Measurements from ENCODE around the gene GULP1. TPM values are rescaled to one million over a fixed set of nuclear protein-coding genes. Genes with fewer than 3 reads are reported as not detected.

Gene GULP1
- polyA plus RNA-seq, 5 donors: 63.9 to 113 (median 95.5) TPM

DNA sequence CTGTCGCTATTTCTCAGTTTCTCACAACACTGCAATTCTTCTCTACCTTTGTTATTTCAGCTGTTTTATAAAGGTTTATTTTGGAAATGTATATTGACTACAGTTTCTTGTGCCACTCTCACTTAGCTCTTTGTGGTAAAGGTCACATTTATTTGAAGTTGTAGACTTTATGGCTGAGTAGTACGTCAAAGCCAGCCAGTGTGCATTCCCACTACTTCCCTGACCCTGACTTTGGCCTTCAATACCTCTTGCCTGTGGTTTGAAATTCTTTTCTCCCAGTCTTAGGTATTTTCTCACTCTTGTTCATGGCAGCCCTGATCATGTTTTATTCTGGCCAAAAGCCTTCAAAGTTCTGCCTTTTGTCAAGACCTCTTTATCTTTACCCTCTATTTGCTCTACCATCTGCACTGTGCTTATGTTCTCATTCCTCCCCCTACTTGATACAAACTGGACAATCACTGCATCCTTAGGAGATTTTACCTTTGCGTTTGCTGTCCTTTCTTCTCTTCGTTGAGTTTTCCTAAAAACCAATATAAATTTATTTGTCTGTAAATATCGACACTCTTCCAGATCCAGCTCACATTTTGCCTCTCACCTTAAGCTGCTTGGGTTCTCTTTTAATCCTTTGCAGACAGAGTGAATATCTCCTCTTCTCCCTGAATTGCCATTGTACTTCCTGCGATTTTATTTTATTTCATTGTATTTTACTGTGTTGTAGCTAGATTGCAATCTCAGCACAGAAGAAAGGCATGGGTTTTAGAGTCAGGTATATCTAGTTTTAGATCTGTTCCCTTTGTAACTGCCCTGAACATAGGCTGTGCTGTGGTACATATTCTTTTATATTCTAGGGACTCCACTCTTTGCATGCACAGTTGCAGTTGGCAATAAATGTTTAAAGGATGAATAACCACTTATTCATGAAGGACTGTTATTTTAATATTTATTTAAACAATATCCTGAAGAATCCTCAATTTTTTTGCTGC, 31.2 kb downstream of the GULP1 start:
- no peak for DNase-seq

DNA sequence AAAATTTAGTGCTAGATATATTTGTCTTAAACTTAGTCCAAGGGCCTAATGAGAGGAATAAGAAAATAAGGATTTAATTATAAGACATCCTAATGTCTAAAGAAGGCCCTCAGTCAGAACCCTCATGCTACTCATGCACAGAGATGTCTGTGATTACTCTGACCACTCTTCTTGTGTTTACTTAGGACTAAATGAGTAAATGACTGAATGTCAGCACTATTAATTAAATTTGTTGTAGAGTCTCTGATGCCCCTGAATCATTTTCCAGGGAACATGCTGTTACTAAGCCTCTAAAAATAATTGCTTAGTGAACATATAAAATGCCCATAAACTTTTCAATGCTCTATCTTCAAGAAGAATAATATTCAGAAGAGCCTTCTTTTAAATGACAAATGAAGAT, 32.4 kb downstream of the GULP1 start:
- DNase-seq: no peak

DNA sequence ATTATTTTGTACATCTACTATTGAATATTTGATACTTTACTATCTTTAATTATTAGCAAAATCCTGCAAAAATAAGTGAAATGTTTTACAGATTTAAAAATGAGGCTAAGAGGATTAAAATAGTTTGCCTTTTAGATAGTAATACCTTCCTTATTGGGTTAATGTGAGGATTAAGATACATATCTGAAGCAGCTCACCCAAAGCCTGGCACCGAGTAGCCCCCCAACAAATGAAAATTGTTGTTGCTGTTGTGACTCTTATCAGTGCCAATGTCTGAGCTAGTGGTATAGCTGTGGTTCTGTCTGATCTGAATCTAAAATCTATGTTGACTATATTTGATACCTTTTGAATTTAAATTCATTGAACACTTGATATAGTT, 34.6 kb downstream of the GULP1 start:
- DNase-seq: no peak

DNA sequence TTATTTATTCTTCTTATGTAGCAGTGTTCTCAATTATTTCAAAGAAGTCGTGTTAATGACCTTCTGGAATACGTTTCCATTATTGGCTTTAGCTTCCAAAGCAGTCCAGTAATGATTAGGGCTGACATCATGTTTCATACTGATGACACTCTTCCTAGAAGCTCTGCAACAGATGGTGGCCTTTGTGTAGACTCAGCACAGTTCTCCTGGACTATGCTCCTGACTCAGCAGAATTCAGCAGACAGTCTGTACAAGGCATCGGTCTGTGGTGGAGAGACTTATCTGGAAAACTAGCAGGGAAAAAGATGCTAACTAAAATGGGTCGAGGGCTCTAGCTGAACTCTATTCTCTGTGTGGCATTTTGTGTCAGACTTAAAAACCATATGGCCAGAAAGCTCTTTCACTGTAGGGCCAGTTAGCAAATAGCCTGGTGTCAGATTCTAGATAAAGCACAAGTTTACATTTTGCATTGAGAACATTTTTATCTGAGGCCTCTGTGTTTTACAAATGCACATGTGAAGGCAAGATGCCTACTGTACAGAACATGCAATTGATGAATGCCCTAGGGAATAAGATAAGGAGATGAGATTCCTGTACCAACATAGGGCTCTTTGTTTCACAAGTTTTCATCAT, 35.1 kb downstream of the GULP1 start:
- DNase-seq: no peak

DNA sequence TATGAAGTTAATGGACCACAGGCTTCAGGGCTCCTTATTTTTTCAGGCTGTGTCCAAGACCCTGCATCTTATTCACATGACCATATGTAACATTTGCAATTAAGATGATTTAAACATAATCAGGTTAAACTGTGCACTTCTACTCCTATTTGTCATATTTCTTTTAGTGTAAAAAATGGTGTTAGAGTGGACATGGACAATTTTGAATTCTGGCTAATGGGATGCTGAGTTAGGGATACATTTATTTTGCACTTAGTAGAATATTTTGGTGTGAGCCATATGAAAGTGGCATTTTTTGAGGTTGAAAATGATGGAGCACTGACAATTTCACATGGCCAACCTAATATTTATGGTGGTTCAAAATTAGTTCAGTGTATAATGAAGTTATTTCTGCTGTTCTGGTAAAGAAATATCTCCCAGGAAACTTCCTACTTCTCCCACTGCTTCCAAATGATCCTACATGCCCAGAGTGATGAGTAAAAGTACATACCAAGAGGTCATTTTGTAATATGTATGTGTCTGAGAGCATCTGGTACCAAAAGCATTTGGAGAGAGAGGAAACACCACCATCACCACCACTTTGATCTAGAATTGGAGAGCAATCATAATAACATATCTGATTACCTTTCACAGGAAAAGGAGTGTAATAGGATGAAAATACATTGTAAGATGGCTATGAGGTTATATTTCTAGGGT, 36.0 kb downstream of the GULP1 start:
- no peak for DNase-seq

DNA sequence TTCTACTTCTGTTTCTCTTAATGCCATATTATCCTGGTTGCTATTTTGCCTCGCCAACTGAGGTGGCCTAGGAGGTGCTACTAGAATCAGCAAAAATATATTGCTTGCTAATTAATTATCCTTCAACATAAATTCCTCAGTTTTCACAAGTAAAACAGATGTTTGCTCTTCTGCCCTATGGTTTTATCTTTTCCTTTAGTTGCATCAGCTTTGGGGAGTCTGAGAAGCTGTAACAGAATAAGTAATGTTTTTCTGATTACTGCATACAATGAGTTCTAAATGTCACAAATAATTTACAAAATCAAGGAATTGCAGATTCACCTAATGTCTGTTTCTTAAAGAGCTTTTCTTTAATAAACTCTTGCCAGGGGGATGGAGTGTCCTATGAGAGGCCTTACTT, 36.7 kb downstream of the GULP1 start:
- DNase-seq: no peak

DNA sequence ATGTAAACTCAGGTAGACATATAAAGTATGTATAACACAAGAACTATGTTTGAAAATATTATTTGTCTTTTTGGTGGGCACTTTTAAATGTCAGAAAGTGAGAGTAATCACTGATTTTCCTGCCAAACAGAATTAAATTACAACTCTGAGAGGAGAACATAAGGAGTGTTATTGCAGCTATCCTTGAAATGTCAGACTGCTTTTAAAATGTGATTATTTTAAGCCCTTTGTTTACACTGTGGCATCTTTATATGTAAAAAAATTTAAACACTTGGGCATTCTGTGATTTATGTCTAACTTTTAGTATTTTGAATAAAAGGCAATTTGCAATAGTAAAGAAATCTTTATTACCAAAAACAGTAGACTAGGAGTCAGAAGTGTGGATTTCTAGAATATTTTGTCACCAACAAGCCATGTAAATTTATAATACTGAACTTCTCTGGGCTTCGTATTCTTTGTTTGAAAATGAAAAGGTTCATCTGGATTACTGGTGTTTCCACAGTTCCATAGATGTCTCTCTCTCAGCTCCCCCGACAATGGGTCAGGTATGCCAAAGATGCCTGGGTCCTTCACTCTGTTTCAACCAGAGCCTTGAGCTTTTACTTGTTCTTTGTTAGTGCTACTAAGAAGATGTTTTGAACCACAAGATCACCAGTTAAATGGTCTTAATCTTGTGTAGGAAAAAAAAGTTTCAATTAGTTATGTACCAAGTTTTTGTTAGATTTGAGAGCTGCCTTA, 38.8 kb downstream of the GULP1 start:
- DNase-seq: no peak

DNA sequence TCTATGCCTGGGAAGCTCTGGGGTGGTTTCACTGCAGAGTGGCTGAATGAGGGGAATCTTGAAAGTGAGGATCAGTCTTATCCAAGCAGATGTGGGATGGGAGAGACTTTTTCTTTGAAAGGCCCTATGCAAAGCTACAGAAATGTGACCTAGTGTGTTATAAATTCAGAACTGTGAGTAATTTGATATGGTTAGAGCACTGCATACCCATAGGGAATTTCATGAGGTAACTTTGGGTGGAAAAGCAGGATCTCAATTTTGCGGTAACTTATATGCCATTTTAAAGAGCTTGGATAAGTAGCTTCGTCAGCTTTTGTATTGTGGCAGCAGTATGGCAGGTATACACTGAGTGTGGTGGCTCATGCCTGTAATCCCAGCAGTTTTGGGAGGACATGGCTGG, 40.9 kb downstream of the GULP1 start:
- no peak for DNase-seq

DNA sequence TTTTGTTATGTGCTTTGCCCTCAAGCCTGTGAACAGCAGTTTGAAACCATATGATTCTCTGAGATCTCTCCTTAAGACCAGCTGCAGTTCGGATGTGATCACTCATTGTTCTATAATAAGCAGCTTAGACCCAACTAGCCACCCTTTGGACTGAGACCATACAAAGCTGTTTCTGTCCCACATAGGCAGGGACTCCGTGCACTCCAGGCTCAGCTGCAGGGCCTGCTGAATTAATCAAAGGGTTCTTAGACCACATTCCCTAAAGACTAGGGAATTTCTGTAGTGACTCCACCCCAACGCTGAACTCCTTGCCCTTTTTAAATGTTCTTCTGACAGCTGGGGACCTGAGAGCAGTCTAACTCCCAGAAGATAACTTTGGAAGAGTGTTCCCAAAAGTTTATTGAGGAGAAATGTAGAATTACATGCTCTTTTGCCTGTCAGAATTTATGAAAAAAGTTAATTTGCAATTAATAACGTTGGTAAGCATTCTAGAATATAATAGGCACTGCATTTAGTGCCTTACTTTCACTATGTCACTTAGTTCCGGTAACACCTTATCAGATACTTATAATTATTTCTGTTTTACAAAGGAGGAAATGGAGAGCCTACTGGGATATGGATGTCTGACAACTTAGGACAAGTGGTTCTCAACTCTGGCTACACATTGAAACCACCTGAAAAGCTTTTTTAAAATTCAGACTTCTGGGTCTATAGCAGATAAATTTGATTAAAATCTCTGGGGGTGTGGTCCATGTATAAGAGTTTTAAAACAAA, 42.3 kb downstream of the GULP1 start:
- DNase-seq: no peak

DNA sequence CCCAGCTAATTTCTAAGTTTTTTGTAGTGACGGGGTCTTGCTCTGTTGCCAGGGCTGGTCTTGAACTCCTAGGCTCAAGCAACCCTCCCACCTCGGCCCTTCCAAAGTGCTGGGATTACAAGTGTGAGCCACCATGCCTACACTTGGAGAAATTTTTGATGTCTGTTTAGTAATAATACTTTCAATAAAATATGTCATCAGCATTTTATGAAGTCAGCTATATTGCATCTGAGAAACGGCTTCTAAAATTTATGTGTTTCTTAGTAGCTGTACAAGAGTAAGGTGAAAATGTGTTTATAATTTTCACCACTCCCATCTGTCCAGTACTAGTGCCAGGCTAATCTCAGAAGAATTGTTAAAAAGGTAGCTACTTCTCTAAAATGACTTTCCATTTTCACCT, 46.8 kb downstream of the GULP1 start:
- no peak for DNase-seq

DNA sequence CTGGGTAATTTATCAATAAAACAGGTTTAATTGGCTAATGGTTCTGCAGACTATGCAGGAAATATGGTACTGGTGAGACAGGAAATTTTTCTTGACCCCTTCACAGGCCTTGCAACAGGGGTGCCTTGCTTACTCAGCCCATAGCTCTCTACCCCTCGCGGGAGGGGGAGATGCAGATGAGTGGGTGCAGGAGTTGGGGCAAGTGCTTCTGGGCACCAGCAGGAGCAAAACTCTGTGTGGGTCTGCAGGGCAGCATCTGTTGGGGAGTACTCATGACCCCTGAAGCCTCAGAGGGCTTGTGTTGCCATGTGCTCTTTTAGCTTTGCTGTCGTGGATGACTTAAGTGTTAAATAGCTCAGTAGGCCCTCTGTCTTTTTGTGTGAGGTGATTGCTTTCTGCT, 48.6 kb downstream of the GULP1 start:
- DNase-seq: no peak

DNA sequence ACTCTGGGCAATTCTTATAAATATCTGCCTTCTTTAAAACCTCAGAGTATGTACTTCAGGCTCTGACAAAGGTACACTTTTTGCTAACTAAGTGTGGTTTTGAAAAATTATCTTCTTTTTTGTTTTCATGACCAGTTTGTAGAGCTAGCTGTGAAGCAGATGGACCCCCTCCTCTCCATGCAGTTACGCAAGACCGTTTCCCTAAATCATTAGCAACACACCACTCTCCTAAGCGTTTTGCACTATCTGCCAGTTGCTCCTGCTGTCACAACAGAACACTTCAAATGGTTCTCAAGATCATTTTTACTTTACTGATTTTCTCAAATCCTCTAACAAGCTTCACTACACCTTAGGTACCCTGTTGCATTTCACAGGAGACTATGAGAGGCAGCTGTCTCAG, 53.3 kb downstream of the GULP1 start:
- DNase-seq: peak; percentile 39 to 42

DNA sequence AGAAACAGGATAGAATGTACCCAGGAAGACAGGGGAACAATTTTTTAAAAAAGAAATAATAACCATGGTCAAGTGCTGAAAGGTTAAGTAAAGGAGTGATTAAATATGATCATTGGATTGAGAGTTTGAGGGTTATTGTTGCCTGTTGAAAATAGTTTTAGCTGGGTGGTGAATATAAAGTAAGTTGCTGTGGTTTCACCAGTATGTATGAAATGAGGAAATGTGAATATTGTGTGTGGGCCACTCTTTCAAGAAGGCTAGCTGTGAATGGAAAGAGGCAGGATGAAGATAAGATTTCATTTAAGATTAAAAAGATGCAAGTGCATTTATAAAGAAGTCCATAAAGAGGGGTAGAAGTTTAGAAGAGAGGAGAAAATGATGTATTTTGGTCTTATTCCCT, 53.8 kb downstream of the GULP1 start:
- DNase-seq: no peak

DNA sequence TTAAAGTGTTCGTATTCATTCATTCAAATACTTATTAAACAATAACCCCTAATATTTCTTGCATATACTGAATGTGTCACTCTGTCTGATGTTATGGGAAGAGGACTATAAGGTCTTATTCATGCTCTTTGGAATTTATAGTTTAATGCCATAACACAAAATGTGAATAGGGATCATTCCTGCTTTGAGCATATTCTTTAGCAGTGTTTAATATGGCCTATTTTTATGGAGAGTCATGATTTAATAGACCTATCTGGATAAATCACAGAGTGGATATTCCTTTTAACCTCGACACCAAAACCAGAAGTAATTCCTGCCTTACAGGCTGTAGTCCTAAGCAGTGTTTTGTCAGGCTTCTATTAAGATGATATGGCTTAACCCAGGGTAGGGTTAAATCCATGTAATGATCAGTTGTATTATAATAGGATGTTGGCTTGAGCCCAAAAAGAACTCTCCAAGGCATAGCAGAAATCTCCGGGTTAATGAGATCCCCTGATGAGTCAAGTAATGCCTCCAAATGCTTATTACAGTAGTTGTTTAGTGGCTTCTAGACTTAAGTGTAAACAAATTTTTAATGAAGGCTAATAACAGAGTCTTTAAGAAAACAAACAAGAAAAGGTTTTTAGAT, 54.3 kb downstream of the GULP1 start:
- no peak for DNase-seq

DNA sequence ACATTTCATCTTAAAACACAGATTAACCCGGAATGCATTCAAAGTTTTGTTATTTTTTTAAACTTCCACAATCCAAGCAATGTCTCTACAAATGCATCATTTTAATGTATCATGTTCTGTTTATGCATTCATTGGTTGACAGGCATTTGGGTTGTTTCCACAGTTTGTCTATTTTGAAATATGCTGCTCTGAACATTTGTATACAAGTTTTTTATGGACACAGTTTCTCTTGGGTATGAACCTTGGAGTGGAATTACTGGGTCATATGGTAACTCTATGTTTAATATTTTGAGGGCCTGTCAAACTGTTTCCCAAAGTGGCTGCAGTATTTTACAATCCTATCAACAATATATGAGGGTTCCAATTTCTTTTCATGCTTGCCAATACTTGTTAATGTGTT, 57.3 kb downstream of the GULP1 start:
- DNase-seq: no peak

DNA sequence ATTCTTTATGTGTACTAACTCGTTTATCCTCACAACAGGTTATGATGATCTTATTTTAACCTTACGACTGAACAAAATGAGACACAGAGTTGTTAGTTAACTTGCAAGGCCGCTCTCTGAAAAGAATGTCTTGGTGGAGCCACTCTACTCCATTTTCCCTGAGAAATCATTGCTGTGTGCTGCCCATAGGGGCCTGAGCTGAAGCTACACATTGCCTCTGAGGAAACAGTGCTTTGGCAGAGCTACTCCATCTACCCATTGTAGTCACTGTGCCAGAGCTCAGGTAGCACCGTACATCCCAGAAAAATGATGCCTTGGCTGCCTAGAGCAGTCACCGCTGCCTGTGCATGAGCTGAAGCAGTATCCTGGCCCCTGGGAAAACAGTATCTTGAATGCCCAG, 61.6 kb downstream of the GULP1 start:
- DNase-seq: no peak

DNA sequence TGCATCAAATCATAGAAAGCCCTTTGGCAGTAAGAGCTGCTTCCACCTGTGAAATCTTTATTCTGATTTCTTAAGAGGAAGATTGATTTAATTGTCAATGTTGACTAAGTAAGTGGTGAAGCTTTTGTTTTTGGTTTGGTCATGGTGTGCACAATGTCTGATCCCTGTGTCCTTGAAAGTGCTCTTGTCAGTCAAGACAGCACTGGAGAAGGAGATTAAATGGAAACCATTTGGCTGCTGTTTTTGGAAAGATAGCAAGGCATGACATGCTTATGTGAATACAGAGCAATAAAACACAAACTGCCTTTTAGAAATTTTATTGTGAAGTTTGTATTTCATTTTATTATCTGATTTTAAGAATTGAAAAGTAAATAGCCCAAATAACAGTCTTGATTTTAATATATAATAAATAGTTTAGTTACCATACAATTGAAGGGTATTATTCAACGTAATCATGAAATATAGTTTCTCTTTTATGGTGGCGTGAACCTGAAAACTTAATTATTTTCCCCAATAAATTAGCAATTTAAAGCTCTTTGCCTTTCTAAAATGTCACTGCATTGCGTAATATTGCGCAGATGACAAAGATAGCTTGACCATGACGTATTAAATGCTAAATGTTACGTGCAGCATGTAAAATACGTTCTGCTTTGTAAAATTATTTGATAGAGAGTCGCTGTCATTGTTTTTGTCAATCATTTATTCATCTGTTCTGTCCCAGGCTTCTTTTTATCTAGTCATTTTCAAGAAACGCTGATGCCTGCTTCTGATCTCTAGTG, 69.0 kb downstream of the GULP1 start:
- no peak for DNase-seq

DNA sequence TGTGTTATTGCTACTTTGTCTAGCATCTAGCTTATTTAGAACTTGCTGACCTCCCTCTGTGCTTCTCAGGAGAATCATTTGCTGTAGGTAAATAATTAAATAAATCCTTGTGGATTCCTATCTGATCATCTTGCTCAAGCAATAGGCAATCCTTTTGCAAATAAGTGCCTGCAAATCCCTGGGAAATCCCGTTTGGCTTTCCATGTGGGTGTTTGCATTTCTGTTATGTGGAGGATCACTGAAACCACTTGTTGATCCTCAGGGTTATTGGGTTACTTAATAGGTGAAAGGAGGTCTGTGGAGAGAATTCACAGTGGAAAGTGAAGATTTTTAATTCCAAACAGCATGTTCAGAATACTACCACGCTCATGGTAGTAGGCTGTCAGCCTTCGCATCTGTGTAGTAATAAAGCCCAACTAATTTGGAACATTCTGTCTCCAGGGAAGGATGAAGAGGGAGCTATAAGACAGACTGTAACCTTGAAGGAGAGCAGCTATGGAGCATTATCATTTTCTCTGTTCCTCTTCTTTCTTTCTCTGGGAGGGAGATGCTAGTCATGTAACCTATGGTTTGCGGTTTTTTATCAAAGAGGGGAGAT, 72.5 kb downstream of the GULP1 start:
- no peak for DNase-seq

DNA sequence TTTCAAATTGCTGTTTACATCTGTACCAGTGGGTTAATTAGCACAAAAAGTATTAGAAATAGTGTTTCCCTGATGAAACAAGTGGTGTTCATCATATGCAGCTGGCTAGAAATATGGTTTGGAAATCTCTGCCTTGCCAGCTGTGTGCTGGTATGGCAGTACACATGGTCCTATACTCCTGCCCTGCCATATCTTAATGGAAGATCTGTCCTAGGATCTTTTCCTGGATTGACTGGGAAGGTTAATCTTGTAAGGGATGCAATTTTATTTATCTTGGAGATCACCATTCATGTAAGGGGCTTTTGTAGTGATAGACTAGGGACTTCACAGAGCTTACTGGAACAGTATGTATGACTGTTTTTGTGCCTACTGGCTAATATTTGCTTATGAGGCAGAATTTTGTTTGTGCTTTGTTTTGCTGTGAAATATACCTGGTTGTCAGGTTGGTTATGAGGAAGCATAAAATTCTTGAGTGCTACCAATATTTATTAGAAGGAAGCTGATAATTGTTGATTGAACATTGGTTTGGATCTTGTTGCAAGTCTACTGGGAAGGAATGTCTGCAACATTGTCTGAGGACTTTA, 73.5 kb downstream of the GULP1 start:
- DNase-seq: no peak

Measured in right lung (tissue), 5 donors.